ENCODE measurements around the gene KRTAP5-1.

KRTAP5-1 gene

DNA sequence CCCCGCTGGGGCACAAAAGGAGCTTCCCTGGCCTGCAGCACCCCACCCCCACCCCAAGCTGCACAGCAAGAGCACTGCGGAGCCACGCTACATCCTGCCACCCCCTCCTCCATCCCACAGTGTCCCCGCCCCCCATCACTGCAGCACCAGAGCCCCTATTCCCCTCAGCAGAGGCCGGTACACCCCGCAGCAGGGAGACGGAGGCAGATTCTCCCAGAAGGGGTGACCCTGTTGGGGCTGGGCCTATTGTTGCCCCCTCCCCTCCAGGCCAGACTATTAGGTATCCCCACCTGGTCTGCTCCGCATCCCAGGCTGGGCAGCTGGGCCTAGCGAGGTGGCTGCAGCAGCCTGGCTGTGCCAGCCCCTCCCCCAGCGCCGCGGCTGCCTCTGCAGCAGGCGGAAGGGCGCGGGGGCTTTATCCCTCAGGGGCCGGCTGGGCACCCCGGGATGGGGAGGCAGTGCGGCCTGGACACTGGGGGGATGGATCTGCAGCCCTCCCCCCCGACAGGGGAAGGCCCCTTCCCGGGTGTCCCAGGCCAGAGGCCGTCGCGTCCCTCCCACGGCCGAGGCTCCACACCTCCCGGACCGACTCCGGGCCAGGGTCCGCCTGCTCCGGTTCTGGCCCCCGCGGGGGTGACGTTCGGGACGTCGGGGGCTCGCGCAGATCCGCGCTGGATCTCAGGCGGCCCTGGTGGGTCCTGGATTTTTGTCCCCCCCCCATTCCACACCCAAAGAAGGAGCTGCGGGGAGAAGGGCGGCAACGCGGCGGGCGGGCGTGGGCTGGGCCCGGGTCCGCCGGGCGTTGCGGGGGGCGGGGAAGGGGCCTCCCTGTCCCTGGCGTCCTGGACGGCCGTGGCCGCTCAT, 14.0 kb downstream of the KRTAP5-1 start:
- no peak for DNase-seq

DNA sequence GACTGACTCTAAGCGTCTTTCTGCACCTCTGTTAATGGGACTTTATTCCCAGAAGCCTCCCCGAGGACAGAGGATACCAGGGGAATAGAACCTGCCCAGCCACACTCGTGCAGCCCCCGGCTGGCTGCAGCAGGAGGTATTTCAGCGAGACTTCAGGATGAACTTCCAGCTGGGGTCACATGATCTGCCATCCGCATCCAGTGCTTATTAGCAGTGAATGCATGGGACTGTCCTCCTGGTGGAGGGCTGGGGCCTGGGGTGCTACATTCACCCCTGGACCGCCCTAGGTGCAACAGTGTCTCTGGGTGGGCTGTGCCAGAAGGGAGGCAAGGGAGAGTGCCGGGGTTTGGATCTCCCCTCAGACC, 14.6 kb downstream of the KRTAP5-1 start:
- DNase-seq, result no peak

DNA sequence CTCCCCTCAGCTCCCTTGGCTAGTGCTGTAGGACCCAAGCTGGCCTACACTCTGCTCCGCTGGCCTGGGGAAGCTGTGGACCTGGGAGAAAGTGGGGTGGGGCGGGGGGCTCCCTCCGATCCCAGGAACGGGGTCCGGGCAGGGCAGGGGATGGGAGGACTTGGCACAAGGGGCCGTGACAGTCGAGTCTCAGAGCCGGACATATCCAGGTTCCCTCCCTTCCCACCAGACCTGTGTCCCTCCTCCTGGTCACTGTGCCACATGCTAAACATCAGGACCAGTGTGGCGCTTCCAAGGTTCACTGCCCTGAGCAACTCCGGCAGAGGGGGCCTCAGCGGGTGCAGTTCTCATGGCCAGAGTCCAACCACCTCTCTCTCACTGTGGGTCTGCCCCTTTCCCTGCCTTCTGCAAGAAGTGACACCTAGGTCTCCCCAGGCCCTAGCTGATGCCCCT, 15.1 kb downstream of the KRTAP5-1 start:
- no peak for DNase-seq

DNA sequence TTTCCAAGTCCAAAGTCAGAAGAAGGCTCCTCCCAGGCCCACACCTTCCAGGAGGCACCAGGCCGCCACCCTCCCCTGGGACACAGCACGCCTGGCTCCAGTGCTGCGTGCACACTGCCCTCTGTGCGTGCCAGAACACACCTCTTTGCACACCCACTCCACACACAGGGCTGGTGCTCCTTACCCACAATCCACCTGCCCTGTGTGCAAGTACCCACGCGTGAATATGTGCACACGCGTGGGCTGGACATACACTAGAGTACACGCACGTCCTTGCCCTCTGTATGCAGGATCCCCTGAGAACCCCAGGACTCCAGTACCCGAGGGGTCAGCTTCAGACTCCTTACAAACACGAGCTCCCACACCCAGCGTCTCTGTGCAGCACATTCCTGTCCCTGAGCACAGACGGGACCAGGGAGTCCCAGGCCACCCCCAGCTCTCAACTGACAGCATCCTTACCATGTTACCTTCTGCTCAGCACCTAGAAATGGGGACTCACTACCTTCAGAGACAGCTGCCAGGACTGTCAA, 15.8 kb downstream of the KRTAP5-1 start:
- no peak for DNase-seq

DNA sequence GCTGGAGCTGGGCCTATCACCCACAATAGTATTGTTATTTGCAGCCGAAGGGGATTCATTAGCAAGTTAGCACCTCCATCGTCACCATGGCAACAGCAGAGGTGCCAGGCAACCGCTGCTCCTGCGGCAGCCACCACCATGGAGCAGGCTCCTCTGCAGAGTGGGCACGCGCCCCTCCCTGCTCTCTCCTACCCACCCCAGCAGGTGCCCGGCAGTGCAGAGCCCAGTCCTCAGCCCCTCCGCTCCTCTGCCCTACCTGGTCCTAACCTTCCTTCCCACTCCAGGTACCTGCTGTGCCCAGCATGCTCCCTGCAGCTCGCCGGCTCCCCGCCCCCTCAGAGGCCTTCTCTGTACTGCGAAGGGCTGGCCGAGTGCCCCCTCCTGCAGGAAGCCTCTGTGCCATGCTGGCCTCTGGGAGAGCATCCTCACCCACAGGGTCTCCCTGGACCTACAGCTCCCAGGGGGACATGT, 16.6 kb downstream of the KRTAP5-1 start:
- DNase-seq, result no peak

DNA sequence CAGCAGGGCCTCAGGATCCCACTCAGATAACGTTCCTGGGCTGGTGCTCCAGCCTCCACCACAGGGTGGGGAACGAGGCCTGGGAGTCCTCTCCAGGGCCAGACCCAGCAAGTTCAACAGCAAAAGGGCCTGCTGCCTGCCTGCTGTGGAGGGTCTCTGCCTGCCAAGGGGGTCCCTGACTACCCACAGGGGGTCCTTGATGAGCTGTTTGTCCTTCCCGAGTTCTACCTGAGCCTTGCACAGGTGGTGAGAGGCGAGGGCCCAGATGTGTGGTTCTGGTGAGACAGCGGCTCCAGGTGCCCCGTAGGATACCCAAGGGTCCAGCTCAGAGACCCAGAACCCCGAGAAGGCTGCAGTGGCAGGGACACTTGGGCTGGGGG, 17.4 kb downstream of the KRTAP5-1 start:
- DNase-seq, result no peak

DNA sequence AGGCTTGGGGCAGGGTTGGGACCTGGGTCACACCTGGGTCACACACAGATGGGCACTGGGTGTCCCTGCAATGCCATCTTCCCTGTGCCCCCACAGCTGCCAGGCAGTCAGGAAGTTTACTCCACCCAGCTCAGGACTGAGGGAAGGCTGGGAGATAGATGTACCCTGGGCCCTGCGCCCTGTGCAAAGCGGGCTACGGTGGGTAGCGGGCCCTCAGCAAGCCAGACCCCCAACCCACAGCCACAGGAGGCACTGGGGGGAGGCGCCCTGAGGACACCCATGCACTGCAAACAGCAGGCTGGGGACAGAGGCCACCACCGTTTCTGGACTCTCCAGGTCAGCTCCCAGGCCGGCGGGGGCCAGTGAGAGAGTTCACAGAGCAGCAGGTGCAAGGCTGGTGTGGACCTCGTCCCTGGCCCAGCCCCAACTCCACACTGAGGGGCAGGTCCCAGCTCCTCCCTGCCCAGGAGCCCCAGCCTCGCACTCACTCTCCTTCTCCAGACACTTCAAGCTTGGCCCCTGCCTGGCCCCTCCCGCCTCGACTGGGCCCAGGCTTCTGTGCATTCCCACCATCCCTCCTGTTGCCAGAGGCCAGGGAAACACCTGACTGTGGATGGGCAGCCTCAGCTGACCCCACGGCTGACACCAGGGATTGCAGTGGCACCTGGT, 17.9 kb downstream of the KRTAP5-1 start:
- peak; percentile 22 for DNase-seq

DNA sequence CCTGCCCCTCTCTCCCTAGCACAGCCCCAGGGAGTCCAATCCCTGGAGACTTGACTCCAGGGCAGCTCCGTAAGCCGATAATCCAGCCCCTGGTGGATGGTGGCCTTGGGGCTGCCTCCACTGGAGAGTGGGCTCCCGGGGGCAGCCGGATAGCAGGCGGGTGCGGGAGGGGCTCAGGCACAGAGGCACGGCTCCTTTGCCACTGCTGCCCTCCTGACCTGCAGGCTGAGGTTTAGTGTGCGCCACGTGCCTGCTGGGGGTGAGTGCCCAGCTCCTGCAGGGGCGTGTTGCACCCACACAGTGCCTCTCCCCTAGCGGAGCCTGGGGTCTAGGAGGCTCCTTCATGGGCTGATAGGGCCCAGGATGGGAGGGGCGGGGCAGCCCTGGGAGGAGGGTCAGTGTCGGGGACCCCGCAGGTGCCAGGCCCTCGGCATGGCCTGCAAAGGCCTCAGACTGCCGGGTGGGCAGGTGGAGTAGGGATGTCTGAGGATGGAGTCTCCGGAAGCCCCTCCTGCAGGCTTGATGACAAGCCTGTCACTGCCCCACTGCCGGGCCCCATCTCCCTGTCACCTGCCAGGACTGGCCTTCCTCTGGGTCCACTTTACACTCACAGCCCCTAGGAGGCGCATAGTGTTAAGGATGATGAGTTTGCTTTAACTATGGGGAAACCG, 18.6 kb downstream of the KRTAP5-1 start:
- DNase-seq, result no peak

DNA sequence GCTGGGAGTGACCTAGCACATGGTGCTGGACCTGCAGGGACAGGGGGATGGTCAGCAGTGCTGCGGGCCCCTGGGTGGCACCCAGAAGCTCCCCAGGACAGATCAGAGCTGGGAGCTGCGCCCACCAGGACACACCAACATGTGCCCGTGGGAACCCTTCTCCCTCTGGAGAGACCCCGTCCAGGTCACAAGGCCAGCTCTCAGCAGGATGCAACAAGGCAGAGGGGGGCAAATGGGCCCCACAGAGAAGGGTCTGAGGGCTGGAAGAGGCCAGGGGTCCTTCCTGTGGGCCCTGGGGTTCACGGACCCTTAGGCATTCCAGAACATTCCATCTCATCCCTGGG, 19.2 kb downstream of the KRTAP5-1 start:
- DNase-seq, result no peak

DNA sequence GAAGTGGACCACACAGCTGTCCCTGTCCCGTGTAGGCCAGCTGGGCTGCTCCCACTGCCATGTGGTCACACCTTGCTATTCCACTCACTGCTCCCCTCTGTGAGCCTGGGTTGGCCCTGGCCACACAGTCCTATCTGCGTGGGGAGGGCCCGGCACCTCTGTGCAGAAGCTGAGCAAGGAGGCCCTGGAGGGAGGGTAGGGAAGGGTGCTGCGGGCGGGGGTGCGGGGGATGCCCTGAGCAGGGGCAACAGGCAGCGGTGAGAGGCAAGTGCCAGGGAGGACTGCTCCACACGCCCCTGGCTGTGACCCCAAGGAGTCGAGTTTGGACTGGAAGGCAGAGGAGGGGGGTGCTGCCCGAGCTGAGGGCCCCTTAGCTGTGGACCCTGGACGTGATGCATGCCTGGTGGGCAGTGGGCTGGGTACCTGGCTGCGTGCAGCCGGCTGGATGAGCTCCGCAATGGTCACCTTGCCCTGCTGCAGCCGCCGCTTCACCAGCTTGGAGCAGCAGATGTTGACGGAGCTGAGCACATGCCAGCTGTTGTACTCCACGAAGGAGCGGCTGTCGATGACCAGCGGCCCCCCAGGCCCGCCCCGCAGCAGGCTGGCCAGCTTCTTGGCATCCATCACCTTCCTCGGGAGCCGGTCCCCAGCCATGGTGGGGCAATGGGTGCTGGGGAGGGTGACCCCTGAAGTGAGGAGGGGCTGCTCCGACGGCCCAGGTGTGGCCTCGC, 19.7 kb downstream of the KRTAP5-1 start:
- no peak for DNase-seq

DNA sequence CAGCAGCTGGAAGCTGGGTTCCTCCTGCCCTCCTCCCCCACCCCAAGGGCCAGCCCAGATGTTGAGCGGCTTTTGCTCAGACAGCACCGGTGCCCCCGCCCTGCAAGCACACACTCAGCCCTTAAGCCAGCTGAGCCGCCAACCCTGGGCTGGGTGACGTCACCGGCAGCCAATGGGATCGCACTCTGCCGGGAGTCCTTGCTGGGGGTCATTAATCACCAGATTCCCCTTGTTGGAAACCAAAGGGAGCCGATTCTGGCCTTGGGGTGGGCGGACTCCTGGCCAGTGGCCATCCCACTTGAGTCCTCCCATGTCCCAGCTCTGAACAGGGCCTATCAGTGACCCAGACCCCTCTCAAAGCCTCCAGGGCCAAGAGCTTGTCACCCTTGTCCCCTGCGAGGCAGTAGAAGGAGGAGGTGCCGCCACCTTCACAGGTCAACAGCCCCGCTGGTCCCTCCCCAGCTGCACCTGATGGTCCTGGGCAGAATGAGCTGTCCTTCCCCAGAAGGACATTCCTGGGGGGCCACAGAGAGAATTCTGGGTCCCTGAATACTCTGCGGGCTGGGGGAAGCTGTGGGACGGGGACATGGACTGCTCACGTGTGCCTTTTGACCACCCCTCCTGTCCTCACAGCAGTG, 20.4 kb downstream of the KRTAP5-1 start:
- no peak for DNase-seq

DNA sequence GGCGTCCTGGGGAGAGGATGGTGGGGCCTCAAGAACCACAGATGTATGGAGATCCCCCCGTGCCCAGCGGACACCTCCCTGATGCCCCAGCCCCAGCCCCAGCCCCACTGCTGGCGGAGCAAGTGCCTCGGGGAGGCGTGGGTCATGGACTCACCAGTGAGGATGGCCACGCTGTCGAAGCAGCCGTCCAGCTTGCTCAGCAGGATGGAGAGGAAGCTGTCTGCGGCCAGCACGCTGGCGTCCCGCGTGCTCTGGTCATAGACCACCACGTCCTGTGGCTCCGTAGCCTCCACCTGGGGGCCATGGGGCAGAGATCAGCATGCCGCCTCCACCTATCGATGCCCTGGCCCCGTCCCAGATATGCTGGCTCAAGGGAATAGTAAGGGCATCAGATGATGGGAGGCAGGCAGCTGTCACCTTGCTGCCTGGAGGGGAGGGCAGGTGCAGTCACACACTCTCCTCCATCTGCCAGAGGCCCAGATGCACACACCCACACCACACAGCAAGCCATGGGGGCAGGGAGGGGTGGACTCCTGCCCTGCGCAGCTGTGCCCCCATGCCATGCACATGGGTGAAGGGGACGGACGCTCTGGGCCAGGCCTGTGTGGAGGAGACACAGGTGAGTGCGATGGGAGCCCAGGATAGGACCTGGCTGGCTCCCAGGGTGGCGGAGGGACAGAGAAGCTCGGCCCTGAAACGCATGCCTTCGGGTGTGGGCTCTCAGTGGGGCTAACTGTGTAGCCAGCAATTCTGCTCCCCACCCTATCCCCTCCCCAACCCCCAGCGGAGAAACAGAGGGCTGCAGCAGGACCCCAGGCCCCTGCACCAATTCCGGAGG, 21.2 kb downstream of the KRTAP5-1 start:
- no peak for DNase-seq

DNA sequence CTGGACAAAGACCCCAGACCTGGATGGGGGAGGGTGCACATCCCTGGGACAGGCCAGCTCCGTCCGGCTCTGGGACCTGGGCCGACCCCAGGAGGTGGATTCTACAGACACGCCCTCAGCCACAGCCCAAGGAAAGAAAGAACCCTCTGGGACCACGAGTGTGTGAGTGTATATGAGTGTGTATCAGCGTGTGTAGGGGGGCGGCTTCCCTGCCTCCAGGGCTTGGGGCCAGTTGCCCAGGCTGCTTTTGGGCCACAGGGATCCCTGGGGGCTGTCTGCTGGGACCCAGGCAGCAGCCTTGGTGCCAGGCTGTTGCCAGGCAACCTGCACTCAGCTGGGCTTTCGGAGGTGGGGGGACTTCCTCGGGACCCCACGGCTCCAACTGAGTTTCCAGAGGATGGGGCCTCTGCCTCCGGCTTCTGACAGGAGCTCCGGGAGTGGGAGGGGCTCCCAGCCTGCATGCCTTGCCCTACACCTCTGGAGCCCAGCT, 21.9 kb downstream of the KRTAP5-1 start:
- DNase-seq, result no peak

DNA sequence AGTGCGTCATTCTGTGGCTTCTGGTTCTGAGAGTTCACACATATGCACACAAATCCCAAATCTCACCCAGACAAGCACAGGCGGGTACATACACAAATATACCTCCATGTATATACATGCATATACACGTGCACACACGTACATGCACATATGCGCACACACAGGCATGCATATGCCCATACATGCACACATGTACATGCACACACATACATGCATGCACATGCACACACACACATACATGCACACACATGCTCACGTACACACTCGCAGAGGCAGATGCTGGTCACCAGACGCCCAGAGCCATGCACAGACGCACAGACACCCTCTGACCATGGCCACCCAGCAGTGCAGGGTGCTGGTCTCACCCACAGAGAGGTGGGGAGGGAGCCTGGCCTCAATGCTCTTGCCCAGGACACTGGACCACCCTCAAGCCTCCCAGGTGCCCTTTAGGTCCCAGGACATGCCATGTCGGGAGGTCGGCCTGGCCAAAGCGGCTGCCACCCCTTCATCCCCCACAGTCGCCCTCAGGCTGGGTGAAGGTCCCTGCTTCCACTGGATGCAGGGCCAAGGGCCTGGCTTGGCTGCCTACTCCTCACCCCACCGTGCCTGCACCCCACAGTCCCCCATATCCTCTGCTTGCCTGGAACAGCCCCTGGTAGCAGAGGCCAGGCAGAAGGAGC, 22.5 kb downstream of the KRTAP5-1 start:
- no peak for DNase-seq

DNA sequence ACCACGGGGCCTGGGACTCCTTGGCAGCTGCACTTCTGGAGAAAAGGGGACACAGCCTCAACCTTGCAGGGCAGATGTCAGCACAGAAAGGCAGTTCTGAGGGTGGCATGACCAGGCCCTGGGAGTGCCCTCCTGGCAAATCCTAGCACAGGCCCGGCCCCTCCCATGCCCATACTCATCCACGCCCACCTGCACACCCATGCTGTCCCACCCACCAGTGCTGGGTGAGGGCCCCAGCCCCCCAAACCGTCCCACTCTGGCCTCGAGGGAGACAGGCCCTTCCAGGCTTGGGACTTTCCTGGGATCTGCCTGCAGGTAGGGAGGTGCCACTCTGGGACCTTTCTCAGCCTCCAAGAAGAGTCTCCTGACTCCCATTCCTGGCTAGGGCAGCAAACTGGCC, 23.1 kb downstream of the KRTAP5-1 start:
- DNase-seq, result no peak

DNA sequence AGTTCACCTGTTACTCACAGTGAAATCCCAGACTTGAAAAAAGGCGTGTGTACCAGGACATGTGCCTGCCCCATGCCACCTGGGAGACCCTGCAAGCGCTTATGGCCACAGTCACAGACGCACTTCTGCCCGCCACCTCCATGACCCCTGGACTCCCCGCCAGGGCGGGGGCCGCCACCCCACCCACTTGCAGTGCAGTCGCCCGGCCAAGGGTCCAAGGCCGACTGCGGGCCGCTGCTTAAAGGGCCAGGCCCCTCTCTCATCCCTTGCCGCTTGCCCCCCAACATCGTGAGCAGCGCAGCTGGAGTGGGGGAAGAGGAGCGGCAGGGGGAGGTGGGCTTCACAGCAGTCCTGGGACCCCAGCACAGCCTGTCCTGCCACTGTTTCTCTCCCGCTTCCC, 23.8 kb downstream of the KRTAP5-1 start:
- DNase-seq, result no peak

DNA sequence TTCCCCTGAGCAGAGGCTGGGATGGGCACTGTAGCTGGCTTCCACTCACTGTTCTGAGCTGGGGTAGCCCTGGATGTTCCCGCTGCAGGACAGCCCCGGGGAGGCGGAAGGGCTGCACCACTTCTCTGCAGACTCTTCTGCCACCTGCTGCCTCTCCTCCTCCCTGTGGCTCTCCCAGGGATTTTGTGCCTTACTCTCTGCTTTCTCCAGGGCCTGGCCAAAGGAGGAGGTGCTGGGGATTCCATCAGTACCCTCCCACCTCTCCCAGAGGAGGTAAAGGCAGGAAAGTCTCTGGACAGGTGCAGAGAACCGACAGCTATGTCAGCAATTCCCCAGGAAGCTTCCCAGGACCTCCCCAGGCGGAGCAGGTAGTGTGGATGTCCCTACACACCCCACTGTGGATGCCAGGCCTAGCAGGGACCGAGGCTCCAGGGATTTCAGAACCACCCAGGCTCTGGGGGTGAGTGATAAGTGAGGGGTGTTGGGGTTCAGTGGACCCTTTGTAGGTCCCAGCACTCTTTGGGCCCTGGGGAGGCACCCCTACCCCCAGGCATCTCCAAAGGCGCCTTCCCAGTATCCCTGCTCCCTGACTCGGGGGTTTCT, 24.3 kb downstream of the KRTAP5-1 start:
- no peak for DNase-seq

DNA sequence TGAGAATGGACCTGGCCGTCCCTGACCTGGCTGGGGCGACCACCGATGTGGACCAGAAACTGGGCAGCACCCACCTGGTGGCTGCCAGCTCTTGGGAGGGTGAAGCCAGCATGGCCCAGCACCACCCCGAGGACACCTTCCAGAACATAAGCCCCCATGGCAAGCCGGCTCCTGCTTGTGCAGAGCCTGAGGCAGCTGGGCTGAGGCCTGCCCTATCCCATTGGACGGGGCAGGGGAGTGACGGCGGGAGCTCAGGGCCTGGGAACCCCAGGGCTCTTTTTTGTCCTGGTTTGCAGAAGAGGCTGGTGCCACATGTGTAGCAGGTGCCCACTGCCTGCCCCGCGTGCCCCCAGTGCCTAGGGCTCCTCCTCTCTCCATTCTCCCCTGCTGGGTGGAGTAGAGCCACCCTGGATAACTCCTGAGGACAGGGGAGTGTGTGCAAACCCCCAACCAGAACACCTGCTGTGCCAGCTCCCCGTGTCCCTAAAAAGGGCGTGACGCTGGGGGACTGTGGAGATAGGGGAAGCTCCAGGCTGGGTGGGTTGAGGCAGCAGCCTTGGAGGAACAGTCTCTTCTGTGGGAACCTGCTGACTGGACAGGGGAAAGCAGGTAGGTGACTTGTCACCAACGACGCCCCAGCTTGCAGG, 25.0 kb downstream of the KRTAP5-1 start:
- DNase-seq, result no peak

DNA sequence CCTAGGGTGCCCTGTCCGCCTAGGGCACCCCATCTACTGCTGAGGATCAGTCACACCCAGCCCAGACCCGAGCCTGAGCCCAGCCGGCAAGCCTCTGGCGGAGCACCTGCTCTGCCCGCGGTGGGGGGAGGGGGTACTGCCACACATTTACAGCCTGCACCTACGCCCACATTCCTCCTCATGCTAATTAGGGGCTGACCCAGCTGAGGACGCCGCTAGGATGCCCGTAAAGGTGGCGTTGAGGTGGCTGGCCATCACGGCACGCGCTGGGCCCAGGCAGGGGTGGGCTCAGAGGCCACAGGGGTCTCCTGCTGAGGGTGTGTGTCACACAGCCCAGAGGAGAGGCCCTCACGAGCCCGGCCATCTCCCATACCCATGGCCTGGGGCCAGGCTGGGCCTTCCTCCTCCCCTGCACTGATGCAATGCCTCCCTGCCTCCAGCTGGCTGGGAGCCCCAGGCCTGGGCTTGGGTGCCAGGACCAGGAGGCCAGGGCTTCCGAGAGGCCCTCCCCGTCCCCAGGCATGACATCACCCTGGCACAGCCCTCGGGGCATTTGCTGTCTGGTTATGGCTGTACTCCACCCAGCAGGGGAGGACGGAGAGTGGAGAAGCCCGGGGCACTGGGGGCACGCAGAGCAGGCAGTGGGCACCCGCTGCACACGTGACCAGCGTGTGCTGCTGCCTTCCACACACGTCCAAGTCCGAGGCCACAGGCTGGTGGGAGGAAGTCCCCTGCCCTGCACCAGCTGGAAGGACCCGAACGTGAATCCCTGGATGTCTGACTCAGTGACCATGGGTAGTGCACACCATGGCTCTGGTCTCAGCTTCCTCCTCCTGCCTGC, 25.8 kb downstream of the KRTAP5-1 start:
- peak; percentile 85 for DNase-seq

Data from left hindlimb (tissue), 1 donor.